Medulla oblongata (tissue), 1 donor: ENCODE results near the gene YTHDF1.

Experiments used
- DNase-seq: peaks from one replicate; pipeline ENCODE4 v3.0.0-alpha.2; 2015; ENCODE audit errors: extremely low spot score

YTHDF1 gene

GRCh38 chr20:63156221-63156671, 59.7 kb downstream of the YTHDF1 start:
- DNase-seq: no peak

GRCh38 chr20:63155266-63156165, 60.4 kb downstream of the YTHDF1 start:
- DNase-seq: no peak

- DNase-seq: no peak
These were observed 61.5 kb downstream of the YTHDF1 start for GRCh38 chr20:63154395-63154794.

GRCh38 chr20:63153254-63154221, 62.4 kb downstream of the YTHDF1 start:
- no peak for DNase-seq

DNA sequence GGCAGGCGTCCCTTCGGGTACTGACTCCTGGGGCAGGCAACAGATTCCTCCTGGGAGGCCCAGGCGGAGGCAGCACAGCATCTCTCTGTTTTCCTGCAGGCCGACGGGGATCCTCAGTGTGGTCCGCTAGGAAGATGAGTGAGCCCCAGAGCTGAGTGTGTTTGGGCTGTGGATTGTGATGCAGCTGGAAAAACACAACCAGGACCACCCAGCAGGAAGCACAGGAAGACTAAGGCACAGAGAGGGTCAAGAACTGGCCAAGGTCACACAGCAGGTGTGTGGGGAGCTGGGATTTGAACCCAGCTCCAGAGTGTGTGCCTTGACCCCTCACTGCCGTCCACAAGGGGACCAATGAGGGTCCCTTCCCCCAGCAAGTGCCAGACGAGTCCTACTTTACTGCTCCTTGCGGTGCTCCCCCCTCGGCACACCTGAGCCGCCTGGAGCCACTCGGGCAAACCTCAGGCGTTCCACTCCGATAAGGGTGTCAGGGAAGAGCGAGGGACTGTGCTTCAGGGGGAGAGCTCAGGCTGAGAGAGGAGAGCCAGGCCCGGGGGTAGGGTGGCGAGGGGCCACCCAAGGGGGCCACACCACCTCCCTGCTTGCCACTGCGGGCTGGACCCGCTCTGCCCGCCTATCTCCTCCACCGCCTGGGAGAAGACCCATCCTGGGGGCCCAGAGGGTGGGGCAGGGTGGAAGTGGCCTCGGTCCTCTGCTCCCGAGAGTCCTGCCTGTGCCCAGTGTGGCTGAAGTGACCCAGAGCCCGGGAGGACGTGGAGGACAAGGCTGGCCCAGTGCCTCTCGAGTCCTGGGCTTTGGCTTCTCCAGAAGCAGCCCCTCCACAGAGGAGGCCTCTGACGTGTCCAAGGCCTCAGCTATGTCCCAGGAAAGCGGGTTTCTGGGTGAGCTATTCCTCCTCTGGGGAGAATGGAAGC, 63.3 kb downstream of the YTHDF1 start:
- DNase-seq: no peak

GRCh38 chr20:63151554-63152321, 64.2 kb downstream of the YTHDF1 start:
- no peak for DNase-seq

DNA sequence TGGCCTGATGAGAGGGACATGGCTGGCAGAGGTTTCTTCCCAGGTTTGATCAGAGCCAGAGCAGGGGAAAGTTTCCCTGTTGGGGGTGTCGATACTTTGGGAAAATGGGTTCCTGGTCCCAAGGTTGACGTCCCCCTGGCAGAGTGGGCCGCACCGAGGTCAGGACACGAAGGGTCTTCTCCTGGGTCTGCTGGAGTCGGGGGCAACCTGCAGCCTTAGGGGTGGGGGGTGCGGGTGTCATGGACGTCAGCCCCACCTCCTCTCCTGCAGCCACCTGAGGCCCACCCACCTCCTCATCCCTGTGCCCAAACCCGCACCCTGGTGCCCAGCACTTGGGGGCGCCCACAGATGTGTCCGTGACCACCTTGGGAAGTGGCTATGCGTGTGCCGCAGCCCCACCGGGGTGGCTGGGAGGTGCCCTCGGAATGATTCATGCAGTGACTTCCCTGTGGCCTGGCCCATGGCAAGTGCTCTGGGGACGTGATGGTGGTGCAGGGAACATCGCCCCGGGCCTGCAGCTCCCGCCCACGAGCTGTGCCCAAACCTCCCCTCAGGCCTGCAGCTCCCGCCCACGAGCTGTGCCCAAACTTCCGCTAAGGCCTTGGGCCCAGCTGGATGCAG, 64.9 kb downstream of the YTHDF1 start:
- DNase-seq: no peak

DNA sequence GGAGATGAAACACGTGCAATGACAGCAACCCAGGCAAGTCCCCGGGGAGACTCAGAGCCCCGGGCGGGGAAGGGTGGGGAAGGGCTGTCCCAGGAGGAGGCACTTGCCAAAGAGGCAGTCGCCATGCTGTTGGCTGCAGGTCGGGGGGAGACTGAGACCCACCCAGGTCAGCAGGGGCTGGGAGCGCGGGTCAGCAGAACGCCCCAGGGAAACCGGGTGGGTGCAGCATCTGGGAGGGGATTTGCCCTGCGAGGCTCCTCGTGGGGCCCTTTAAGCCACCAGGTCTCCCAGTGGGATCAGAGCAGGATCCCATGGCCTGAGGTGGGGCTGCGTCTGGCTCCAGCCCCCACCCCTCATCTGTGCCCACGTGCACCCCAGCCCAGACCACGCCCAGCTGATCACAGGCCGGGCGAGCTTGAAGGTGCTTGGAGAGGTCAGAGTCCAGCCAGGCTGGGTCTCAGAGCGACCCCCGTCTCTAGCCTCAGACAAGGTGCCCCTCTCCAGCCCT, 65.5 kb downstream of the YTHDF1 start:
- no peak for DNase-seq

GRCh38 chr20:63149531-63150192, 66.3 kb downstream of the YTHDF1 start:
- no peak for DNase-seq

DNA sequence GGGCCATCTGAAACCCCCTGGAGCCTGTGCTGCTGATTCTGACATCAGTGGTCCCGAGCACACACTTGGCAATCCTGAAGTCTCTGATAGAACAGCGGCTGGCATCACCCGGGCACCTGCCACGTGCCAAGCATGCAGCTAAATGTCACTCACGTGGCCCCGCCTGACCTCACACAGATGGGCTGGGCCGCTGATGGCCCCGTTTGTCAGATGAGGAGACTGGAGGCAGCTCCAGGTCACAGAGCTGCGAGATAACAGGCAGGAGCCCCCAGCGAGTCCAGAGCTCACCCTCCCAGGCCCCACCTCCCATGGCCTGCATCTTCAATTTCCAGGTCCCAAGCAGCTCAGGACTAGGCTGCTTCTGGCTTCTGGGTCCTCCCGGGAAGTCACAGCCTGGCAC, 67.2 kb downstream of the YTHDF1 start:
- no peak for DNase-seq

DNA sequence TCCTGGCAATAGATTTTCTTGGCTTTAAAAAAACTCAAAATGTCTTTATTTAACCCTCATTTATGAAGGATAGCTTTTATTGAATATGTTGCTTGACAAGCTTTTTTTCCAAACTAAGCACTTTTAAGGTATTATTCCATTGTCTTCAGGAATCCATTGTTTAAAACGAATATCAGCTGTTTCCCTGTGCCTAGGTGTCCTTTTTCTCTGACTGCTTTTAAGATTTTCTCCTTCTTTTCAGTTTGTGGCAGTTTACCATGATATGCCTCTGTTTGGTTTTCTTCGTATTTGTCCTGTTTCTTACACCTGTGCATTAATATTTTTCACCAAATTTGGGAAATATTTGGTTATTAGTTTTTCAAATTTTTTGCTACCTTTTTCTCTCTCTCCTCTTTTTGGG, 68.4 kb downstream of the YTHDF1 start:
- DNase-seq: no peak
